ENCODE measurements around the gene MRGPRG.
"Not testable (repeated sequence)": the region's sequence is repeated elsewhere in the genome, so short reads cannot be mapped to it uniquely, and the experiment has no call there.

MRGPRG gene

GRCh38 chr11:3218483-3219280, at the start of gene MRGPRG:
MRGPRG (minus strand) TSS chr11:3218813; CDS start chr11:3218813, 0 bp downstream.
- no peak for DNase-seq

GRCh38 chr11:3262548-3262947, 43.9 kb upstream of the MRGPRG start:
- DNase-seq: not testable (repeated sequence)

- DNase-seq: peak; percentile 83
Measured at GRCh38 chr11:3261831-3262230, 43.2 kb upstream of the MRGPRG start.

GRCh38 chr11:3257509-3257908, 38.9 kb upstream of the MRGPRG start:
- DNase-seq: not testable (repeated sequence)

GRCh38 chr11:3255241-3255640, 36.6 kb upstream of the MRGPRG start:
- not testable (repeated sequence) for DNase-seq

GRCh38 chr11:3254773-3255172, 36.2 kb upstream of the MRGPRG start:
- not testable (repeated sequence) for DNase-seq

GRCh38 chr11:3245071-3245470, 26.5 kb upstream of the MRGPRG start:
- DNase-seq: no peak

GRCh38 chr11:3243880-3244279, 25.3 kb upstream of the MRGPRG start:
- no peak for DNase-seq

- DNase-seq: no peak
Measured at GRCh38 chr11:3237119-3237518, 18.5 kb upstream of the MRGPRG start.

GRCh38 chr11:3234846-3235245, 16.2 kb upstream of the MRGPRG start:
- no peak for DNase-seq

GRCh38 chr11:3232956-3233355, 14.3 kb upstream of the MRGPRG start:
- no peak for DNase-seq

- peak; percentile 91 for DNase-seq
Measured at GRCh38 chr11:3231851-3232744, 13.5 kb upstream of the MRGPRG start, which contains the start of gene MRGPRE. MRGPRE (minus strand) TSS chr11:3232417; CDS start chr11:3228799, 3,618 bp downstream.

GRCh38 chr11:3231550-3231850, 12.9 kb upstream of the MRGPRG start:
- DNase-seq: no peak

GRCh38 chr11:3230636-3231549, 12.3 kb upstream of the MRGPRG start:
- no peak for DNase-seq

- no peak for DNase-seq
Measured at GRCh38 chr11:3229673-3230630, 11.3 kb upstream of the MRGPRG start.

GRCh38 chr11:3228445-3228829, 9.8 kb upstream of the MRGPRG start:
- DNase-seq: no peak

GRCh38 chr11:3227568-3228444, 9.2 kb upstream of the MRGPRG start:
- no peak for DNase-seq

GRCh38 chr11:3226846-3227567, 8.4 kb upstream of the MRGPRG start:
- no peak for DNase-seq

- DNase-seq: no peak
Measured at GRCh38 chr11:3225826-3226750, 7.5 kb upstream of the MRGPRG start.
